ENCODE results near the gene MIPEP. TPM values are rescaled to one million over a fixed set of nuclear protein-coding genes. Genes with fewer than 3 reads are reported as not detected.
A peak's percentile ranks its signal among the peaks of the same experiment; 100 is the strongest.

Gene MIPEP
- total RNA-seq, 1 experiment from 2014 or later, result 25.0 TPM

GRCh38 chr13:23709536-23709935 is 179.7 kb downstream of the MIPEP start:
- no peak for DNase-seq
- no peak overlapping the region for H3K4me3 ChIP-seq
- no peaks in the 10 kb centered on the region; the same call in 1 of the 2 replicates for H3K36me3 ChIP-seq
- no peaks in the 10 kb centered on the region for H3K9me3 ChIP-seq
- H3K27me3 ChIP-seq, result no peaks in the 10 kb centered on the region

GRCh38 chr13:23707674-23708073 is 181.5 kb downstream of the MIPEP start:
- Histone ChIP-seq H3K27me3 (no peaks in the 10 kb centered on the region), H3K9me3 (no peaks in the 10 kb centered on the region), H3K36me3 (no peaks in the 10 kb centered on the region), H3K4me3 (no peak overlapping the region)
- no peak for DNase-seq

GRCh38 chr13:23705583-23705982 is 183.6 kb downstream of the MIPEP start:
- Histone ChIP-seq H3K27me3 (no peaks in the 10 kb centered on the region), H3K36me3 (no peaks in the 10 kb centered on the region)
- DNase-seq, result no peak

GRCh38 chr13:23703246-23703860 is 185.8 kb downstream of the MIPEP start:
- no peaks in the 10 kb centered on the region for H3K9me3 ChIP-seq
- H3K4me3 ChIP-seq, result no peak overlapping the region
- no peaks in the 10 kb centered on the region for H3K27me3 ChIP-seq
- DNase-seq, result no peak
- no peaks in the 10 kb centered on the region for H3K36me3 ChIP-seq

More at GRCh38 chr13:23705583-23705982, 183.6 kb downstream of the MIPEP start:
- Histone ChIP-seq H3K4me3 (no peak overlapping the region), H3K9me3 (no peaks in the 10 kb centered on the region)

- peak overlapping the region; percentile 10; the same call in 1 of the 2 replicates for H3K4me3 ChIP-seq
- no peaks in the 10 kb centered on the region for H3K9me3 ChIP-seq
- DNase-seq, result peak; percentile 78
- no peaks in the 10 kb centered on the region for H3K27me3 ChIP-seq
- no peaks in the 10 kb centered on the region for H3K36me3 ChIP-seq
Observed at GRCh38 chr13:23701636-23702035, 187.6 kb downstream of the MIPEP start.

GRCh38 chr13:23701186-23701585 is 188.0 kb downstream of the MIPEP start:
- H3K9me3 ChIP-seq, result no peaks in the 10 kb centered on the region
- no peaks in the 10 kb centered on the region for H3K27me3 ChIP-seq
- H3K4me3 ChIP-seq, result peak overlapping the region; percentile 10; the same call in 1 of the 2 replicates
- H3K36me3 ChIP-seq, result no peaks in the 10 kb centered on the region
- DNase-seq, result no peak

GRCh38 chr13:23699271-23699670 is 189.9 kb downstream of the MIPEP start:
- no peaks in the 10 kb centered on the region for H3K27me3 ChIP-seq
- H3K36me3 ChIP-seq, result no peaks in the 10 kb centered on the region
- DNase-seq, result no peak
- no peak overlapping the region for H3K4me3 ChIP-seq
- H3K9me3 ChIP-seq, result no peaks in the 10 kb centered on the region

GRCh38 chr13:23697772-23698313 is 191.4 kb downstream of the MIPEP start:
- no peaks in the 10 kb centered on the region for H3K27me3 ChIP-seq
- no peak overlapping the region for H3K4me3 ChIP-seq
- DNase-seq, result no peak
- H3K9me3 ChIP-seq, result no peaks in the 10 kb centered on the region
- no peaks in the 10 kb centered on the region for H3K36me3 ChIP-seq

GRCh38 chr13:23696610-23697009 is 192.6 kb downstream of the MIPEP start:
- Histone ChIP-seq H3K4me3 (no peak overlapping the region), H3K27me3 (no peaks in the 10 kb centered on the region), H3K9me3 (no peaks in the 10 kb centered on the region), H3K36me3 (no peaks in the 10 kb centered on the region)
- no peak for DNase-seq

GRCh38 chr13:23695711-23696464 is 193.3 kb downstream of the MIPEP start:
- H3K27me3 ChIP-seq, result no peaks in the 10 kb centered on the region
- no peaks in the 10 kb centered on the region for H3K36me3 ChIP-seq
- no peak for DNase-seq
- H3K4me3 ChIP-seq, result no peak overlapping the region
- H3K9me3 ChIP-seq, result no peaks in the 10 kb centered on the region

- Histone ChIP-seq H3K36me3 (no peaks in the 10 kb centered on the region), H3K9me3 (no peaks in the 10 kb centered on the region), H3K27me3 (no peaks in the 10 kb centered on the region), H3K4me3 (no peak overlapping the region)
- no peak for DNase-seq
Observed at GRCh38 chr13:23695196-23695595, 194.0 kb downstream of the MIPEP start.

- Histone ChIP-seq H3K9me3 (no peaks in the 10 kb centered on the region), H3K36me3 (no peaks in the 10 kb centered on the region), H3K27me3 (no peaks in the 10 kb centered on the region), H3K4me3 (no peak overlapping the region)
- DNase-seq, result no peak
Observed at GRCh38 chr13:23692816-23693215, 196.4 kb downstream of the MIPEP start.

GRCh38 chr13:23690668-23691067 is 198.5 kb downstream of the MIPEP start:
- no peak for DNase-seq
- Histone ChIP-seq H3K9me3 (no peaks in the 10 kb centered on the region), H3K36me3 (no peaks in the 10 kb centered on the region), H3K4me3 (no peak overlapping the region), H3K27me3 (no peaks in the 10 kb centered on the region)

- Histone ChIP-seq H3K9me3 (no peaks in the 10 kb centered on the region), H3K4me3 (no peak overlapping the region), H3K36me3 (no peaks in the 10 kb centered on the region), H3K27me3 (no peaks in the 10 kb centered on the region)
- DNase-seq, result no peak
Observed at GRCh38 chr13:23688336-23688735, 200.9 kb downstream of the MIPEP start.

GRCh38 chr13:23687614-23688013 is 201.6 kb downstream of the MIPEP start:
- no peaks in the 10 kb centered on the region for H3K27me3 ChIP-seq
- no peak overlapping the region for H3K4me3 ChIP-seq
- DNase-seq, result peak; percentile 21
- H3K9me3 ChIP-seq, result no peaks in the 10 kb centered on the region
- no peaks in the 10 kb centered on the region for H3K36me3 ChIP-seq

- DNase-seq, result no peak
- H3K4me3 ChIP-seq, result no peak overlapping the region
- no peaks in the 10 kb centered on the region for H3K36me3 ChIP-seq
Observed at GRCh38 chr13:23686948-23687347, 202.3 kb downstream of the MIPEP start.

GRCh38 chr13:23685416-23685815 is 203.8 kb downstream of the MIPEP start:
- Histone ChIP-seq H3K4me3 (no peak overlapping the region), H3K27me3 (no peaks in the 10 kb centered on the region), H3K9me3 (no peaks in the 10 kb centered on the region), H3K36me3 (no peaks in the 10 kb centered on the region)
- DNase-seq, result no peak

More at GRCh38 chr13:23686948-23687347, 202.3 kb downstream of the MIPEP start:
- no peaks in the 10 kb centered on the region for H3K27me3 ChIP-seq
- H3K9me3 ChIP-seq, result no peaks in the 10 kb centered on the region

GRCh38 chr13:23684647-23685046 is 204.6 kb downstream of the MIPEP start:
- no peak for DNase-seq
- Histone ChIP-seq H3K36me3 (no peaks in the 10 kb centered on the region), H3K27me3 (no peaks in the 10 kb centered on the region), H3K4me3 (no peak overlapping the region), H3K9me3 (no peaks in the 10 kb centered on the region)

All from MG63 (cell line).